HL-60 (cell line): ENCODE data around the gene FNDC3B.

Experiments
- POLR2AphosphoS5 ChIP-seq: IDR thresholded peaks from 2 replicates; pipeline ENCODE4 v1.6.1; 2012; ENCODE audit warnings: low read depth
- REST ChIP-seq: IDR thresholded peaks from 2 replicates; pipeline ENCODE4 v1.6.1; 2012; ENCODE audit warnings: low read depth; ENCODE audit not compliant: insufficient replicate concordance
- TF ChIP-seq, protein P1 (sequence below): IDR thresholded peaks from one replicate; pipeline ENCODE4 v1.5.1; 2011; ENCODE audit warnings: low read length, control low read depth, inconsistent platforms; ENCODE audit not compliant: insufficient read depth

- TF ChIP-seq POLR2AphosphoS5: no peak
- TF ChIP-seq, protein P1, sequence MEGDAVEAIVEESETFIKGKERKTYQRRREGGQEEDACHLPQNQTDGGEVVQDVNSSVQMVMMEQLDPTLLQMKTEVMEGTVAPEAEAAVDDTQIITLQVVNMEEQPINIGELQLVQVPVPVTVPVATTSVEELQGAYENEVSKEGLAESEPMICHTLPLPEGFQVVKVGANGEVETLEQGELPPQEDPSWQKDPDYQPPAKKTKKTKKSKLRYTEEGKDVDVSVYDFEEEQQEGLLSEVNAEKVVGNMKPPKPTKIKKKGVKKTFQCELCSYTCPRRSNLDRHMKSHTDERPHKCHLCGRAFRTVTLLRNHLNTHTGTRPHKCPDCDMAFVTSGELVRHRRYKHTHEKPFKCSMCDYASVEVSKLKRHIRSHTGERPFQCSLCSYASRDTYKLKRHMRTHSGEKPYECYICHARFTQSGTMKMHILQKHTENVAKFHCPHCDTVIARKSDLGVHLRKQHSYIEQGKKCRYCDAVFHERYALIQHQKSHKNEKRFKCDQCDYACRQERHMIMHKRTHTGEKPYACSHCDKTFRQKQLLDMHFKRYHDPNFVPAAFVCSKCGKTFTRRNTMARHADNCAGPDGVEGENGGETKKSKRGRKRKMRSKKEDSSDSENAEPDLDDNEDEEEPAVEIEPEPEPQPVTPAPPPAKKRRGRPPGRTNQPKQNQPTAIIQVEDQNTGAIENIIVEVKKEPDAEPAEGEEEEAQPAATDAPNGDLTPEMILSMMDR: no peak
- no peak for TF ChIP-seq REST
Observed at GRCh38 chr3:172251211-172251610, 211.8 kb downstream of the FNDC3B start.
